ENCODE measurements around the gene G6PC1. TPM values are rescaled to one million over a fixed set of nuclear protein-coding genes. Genes with fewer than 3 reads are reported as not detected.
"Not testable (repeated sequence)": the region's sequence is repeated elsewhere in the genome, so short reads cannot be mapped to it uniquely, and the experiment has no call there.

G6PC1 gene
- total and polyA plus RNA-seq, 2 donors (not counting 1 experiment from before 2014, with no cell fraction given) = not detected

GRCh38 chr17:42853968-42854790 lies 46.4 kb upstream of the G6PC1 start:
- Mint-ChIP-seq H3K4me3 (no peak overlapping the region), H3K9me3 (ENCODE audit: insufficient read depth) (no peaks in the 10 kb centered on the region), H3K27me3 (no peaks in the 10 kb centered on the region), H3K4me1 (no peaks in the 10 kb centered on the region), H3K27ac (no peak overlapping the region)
- no peaks in the 10 kb centered on the region for H4K20me1 ChIP-seq (ENCODE audit: control insufficient read depth, insufficient read depth, low read length, poor library complexity, severe bottlenecking)
- ATAC-seq (ENCODE audit: low read depth) = no peak
- H3K79me2 ChIP-seq (ENCODE audit: control insufficient read depth, insufficient read depth, low read length) = no peaks in the 10 kb centered on the region
- H3K36me3 ChIP-seq (replicated peaks in 1 of 2; ENCODE audit: control extremely low read depth in 1 of 2, control insufficient read depth in 1 of 2, extremely low read depth in 1 of 2, insufficient read depth in 2 of 2, low read length in 1 of 2) = no peaks in the 10 kb centered on the region
- H3K4me2 ChIP-seq (replicated peaks; ENCODE audit: low read depth, low read length, poor library complexity, severe bottlenecking) = no peak overlapping the region
- no peak for DNase-seq
- CTCF ChIA-PET = no interaction called here
- intact Hi-C loops (cut with micrococcal nuclease) = no loop called here
- peaks cover 0 to 6% (median 0%) of the 10 kb centered on the region in 4 experiments for H3K27me3 ChIP-seq (replicated peaks in 1 of 4; ENCODE audit: control extremely low read depth in 1 of 4, control insufficient read depth in 3 of 4, insufficient read depth in 4 of 4, low read length in 3 of 4)
- H3K9ac ChIP-seq (ENCODE audit: low read length) = no peak overlapping the region
- H3K4me1 ChIP-seq (ENCODE audit: control insufficient read depth in 2 of 2, insufficient read depth in 2 of 2, low read length in 2 of 2) = no peaks in the 10 kb centered on the region
- 95% methylated on average over 13 of the region's 15 CpGs for WGBS (ENCODE audit: insufficient coverage)
- H3K9me3 ChIP-seq (ENCODE audit: control extremely low read depth in 1 of 3, control insufficient read depth in 2 of 3, insufficient read depth in 1 of 3, low read length in 2 of 3) = no peaks in the 10 kb centered on the region
- TF ChIP-seq EZH2 (IDR thresholded peaks at IDR 0.05; ENCODE audit: borderline replicate concordance, insufficient read depth, low read depth, low read length, poor library complexity, severe bottlenecking) (no peak), CTCF (IDR thresholded peaks at IDR 0.05) (no peak)
- POLR2A ChIA-PET = no interaction called here
- no peak overlapping the region for H2AFZ ChIP-seq (ENCODE audit: insufficient read depth, low read depth, low read length, poor library complexity, severe bottlenecking)
- H3K4me3 ChIP-seq (ENCODE audit: control extremely low read depth in 1 of 5, extremely low read depth in 1 of 5, insufficient read depth in 1 of 5, low read depth in 2 of 5, low read length in 4 of 5) = no peak overlapping the region
- no peak overlapping the region for H3K27ac ChIP-seq (ENCODE audit: low read length in 2 of 2)

GRCh38 chr17:42855048-42855596 lies 45.5 kb upstream of the G6PC1 start:
- ChIA-PET CTCF (no interaction called here), POLR2A (interaction anchor here (0.6 kb wide), 1 partner anchor 99 kb away, joined by 7 read pairs; no protein-coding TSS in a partner anchor)
- H4K20me1 ChIP-seq (ENCODE audit: control insufficient read depth, insufficient read depth, low read length, poor library complexity, severe bottlenecking) = no peaks in the 10 kb centered on the region
- H3K4me1 Mint-ChIP-seq = no peaks in the 10 kb centered on the region
- no peak overlapping the region for H3K9ac ChIP-seq (ENCODE audit: low read length)
- TF ChIP-seq CTCF (IDR thresholded peaks at IDR 0.05) = no peak
- no peak for TF ChIP-seq EZH2 (IDR thresholded peaks at IDR 0.05; ENCODE audit: borderline replicate concordance, insufficient read depth, low read depth, low read length, poor library complexity, severe bottlenecking)
- peaks cover 0 to 6% (median 0%) of the 10 kb centered on the region in 4 experiments for H3K27me3 ChIP-seq (replicated peaks in 1 of 4; ENCODE audit: control extremely low read depth in 1 of 4, control insufficient read depth in 3 of 4, insufficient read depth in 4 of 4, low read length in 3 of 4)
- WGBS (ENCODE audit: insufficient coverage) = 72% methylated on average over 8 of the region's 8 CpGs
- no peak for ATAC-seq (ENCODE audit: low read depth)
- no peak overlapping the region for H3K4me3 ChIP-seq (ENCODE audit: control extremely low read depth in 1 of 5, extremely low read depth in 1 of 5, insufficient read depth in 1 of 5, low read depth in 2 of 5, low read length in 4 of 5)
- no peak overlapping the region for H3K4me3 Mint-ChIP-seq
- no peaks in the 10 kb centered on the region for H3K79me2 ChIP-seq (ENCODE audit: control insufficient read depth, insufficient read depth, low read length)
- H2AFZ ChIP-seq (ENCODE audit: insufficient read depth, low read depth, low read length, poor library complexity, severe bottlenecking) = no peak overlapping the region
- H3K27ac ChIP-seq (ENCODE audit: low read length in 2 of 2) = no peak overlapping the region
- no peak overlapping the region for H3K4me2 ChIP-seq (replicated peaks; ENCODE audit: low read depth, low read length, poor library complexity, severe bottlenecking)
- H3K27ac Mint-ChIP-seq = no peak overlapping the region
- intact Hi-C loops (cut with micrococcal nuclease) = no loop called here
- no peaks in the 10 kb centered on the region for H3K27me3 Mint-ChIP-seq
- H3K36me3 ChIP-seq (replicated peaks in 1 of 2; ENCODE audit: control extremely low read depth in 1 of 2, control insufficient read depth in 1 of 2, extremely low read depth in 1 of 2, insufficient read depth in 2 of 2, low read length in 1 of 2) = no peaks in the 10 kb centered on the region
- no peaks in the 10 kb centered on the region for H3K4me1 ChIP-seq (ENCODE audit: control insufficient read depth in 2 of 2, insufficient read depth in 2 of 2, low read length in 2 of 2)
- H3K9me3 ChIP-seq (ENCODE audit: control extremely low read depth in 1 of 3, control insufficient read depth in 2 of 3, insufficient read depth in 1 of 3, low read length in 2 of 3) = no peaks in the 10 kb centered on the region
- DNase-seq = no peak
- no peaks in the 10 kb centered on the region for H3K9me3 Mint-ChIP-seq (ENCODE audit: insufficient read depth)

- H3K4me3 Mint-ChIP-seq; H3K27me3 Mint-ChIP-seq; POLR2A ChIA-PET; H3K4me2 ChIP-seq (replicated peaks; ENCODE audit: low read depth, low read length, poor library complexity, severe bottlenecking); H3K4me3 ChIP-seq (ENCODE audit: control extremely low read depth in 1 of 5, extremely low read depth in 1 of 5, insufficient read depth in 1 of 5, low read depth in 2 of 5, low read length in 4 of 5); H3K9me3 Mint-ChIP-seq (ENCODE audit: insufficient read depth); H3K9ac ChIP-seq (ENCODE audit: low read length); H3K27ac Mint-ChIP-seq; H3K36me3 ChIP-seq (replicated peaks in 1 of 2; ENCODE audit: control extremely low read depth in 1 of 2, control insufficient read depth in 1 of 2, extremely low read depth in 1 of 2, insufficient read depth in 2 of 2, low read length in 1 of 2); H3K9me3 ChIP-seq (ENCODE audit: control extremely low read depth in 1 of 3, control insufficient read depth in 2 of 3, insufficient read depth in 1 of 3, low read length in 2 of 3); ATAC-seq (ENCODE audit: low read depth); DNase-seq; H3K4me1 ChIP-seq (ENCODE audit: control insufficient read depth in 2 of 2, insufficient read depth in 2 of 2, low read length in 2 of 2); H3K27me3 ChIP-seq (replicated peaks in 1 of 4; ENCODE audit: control extremely low read depth in 1 of 4, control insufficient read depth in 3 of 4, insufficient read depth in 4 of 4, low read length in 3 of 4); H3K27ac ChIP-seq (ENCODE audit: low read length in 2 of 2); H4K20me1 ChIP-seq (ENCODE audit: control insufficient read depth, insufficient read depth, low read length, poor library complexity, severe bottlenecking); intact Hi-C loops (cut with micrococcal nuclease); CTCF ChIA-PET; H3K79me2 ChIP-seq (ENCODE audit: control insufficient read depth, insufficient read depth, low read length); H3K4me1 Mint-ChIP-seq; H2AFZ ChIP-seq (ENCODE audit: insufficient read depth, low read depth, low read length, poor library complexity, severe bottlenecking): not testable (repeated sequence)
- WGBS (ENCODE audit: insufficient coverage) = 100% methylated on average over 4 of the region's 8 CpGs
Measured at GRCh38 chr17:42856093-42856492, 44.5 kb upstream of the G6PC1 start.
